DMS114 treated with DMSO at 0.1 percent for 48 hours (cell line): ENCODE data around the gene MYH16.
"Not testable (repeated sequence)": the region's sequence is repeated elsewhere in the genome, so short reads cannot be mapped to it uniquely, and the experiment has no call there.

Source experiments
- DNase-seq: peaks from one replicate; lab custom pipeline; 2025; ENCODE audit not compliant: unreplicated experiment; lab: John Stamatoyannopoulos, UW

MYH16 gene

DNA sequence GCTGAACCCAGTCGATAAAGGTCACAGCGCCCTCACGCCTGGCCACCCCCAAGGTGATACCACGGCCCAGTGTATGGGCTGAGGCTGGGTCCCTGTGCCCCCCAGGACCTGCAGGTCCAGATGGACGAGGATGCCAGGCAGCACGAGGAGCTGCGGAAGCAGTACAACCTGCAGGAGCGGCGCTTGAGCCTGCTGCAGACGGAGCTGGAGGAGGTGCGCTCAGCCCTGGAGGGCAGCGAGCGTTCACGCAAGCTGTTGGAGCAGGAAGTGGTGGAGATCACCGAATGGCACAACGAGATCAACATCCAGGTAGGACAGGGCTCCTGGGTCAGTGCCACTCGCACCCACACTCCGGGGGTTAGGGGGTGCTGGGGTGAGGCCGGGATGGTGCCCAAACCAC, 28.9 kb downstream of the MYH16 start:
- no peak for DNase-seq

DNA sequence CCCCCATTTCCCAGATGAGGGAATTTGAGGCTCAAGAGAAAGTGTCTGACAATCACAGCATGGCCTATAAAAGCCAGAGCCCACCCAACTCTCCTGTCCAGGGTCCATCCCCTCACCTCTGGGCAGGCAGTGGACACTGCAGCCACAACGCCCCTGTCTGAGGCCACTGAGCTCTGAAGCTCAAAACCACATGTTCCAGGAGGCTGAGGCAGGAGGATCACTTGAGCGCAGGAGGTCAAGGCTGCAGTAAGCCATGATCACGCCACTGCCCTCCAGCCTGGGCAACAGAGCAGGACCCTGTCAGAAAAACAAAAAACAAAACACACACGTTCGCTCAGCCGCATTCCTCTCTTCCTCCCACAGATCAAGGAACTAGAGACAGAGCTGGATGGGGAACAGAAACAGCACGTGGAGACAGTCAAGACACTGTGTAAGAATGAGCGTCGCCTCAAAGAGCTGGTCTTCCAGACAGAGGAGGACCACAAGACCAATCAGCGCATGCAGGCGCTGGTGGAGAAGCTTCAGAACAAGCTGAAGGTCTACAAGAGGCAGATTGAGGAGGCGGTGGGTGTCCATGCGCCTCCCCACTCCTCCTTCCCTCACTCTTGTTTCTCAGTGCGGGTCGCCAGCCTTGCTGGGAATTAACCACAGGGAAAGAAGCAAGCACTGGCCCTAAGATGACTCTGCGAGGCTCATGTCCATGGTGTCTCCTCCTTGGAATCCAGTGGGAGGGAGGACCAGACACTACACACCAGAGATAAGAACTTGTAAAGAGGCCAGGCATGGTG, 33.0 kb downstream of the MYH16 start:
- DNase-seq, result no peak

DNA sequence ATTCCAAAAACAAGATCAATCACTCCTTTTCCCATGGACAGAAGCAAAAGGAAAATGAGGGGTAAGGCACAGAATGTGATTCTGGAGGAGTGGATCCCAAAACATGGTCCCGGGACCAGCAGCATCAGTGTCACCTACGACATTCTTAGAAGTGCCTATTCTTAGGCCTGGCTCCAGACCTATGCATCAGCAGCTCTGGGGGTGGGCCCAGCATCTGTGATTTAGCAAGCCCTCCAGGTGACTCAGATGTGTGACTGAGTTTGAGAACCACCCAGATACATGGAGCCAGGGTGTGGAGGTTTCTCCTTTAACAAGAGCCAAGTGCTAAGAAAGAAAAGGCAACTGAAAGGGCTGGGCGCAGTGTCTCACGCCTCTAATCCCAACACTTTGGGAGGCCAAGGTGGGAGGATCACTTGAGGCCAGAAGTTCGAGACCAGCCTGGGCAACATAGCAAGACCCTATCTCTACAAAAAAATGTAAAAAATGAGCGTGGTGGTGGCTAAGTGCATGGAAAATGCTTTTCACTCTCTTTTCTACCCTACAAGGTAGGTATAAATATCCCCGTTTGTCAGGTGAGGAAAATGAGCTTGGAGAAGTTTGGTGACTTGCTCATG, 35.9 kb downstream of the MYH16 start:
- DNase-seq, result no peak

DNA sequence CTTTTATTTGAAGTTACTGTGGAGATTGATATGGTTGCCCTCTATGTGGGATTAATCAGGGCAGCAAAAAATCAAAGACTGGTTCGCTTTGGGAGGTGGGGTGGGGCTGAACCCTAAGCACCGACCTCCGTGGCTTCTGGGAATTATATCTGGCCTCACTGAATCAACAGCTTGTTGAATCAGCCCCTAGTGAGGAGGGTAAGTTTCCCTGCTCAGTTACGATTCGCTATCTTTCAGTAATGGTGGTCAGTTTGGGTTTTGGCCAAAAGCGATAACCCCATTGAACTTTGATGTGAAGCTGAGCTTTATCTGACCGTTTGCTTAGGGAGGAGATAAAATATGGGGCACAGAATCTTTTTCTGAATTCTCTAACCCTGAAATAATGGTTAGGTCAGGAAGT, 36.5 kb downstream of the MYH16 start:
- no peak for DNase-seq

DNA sequence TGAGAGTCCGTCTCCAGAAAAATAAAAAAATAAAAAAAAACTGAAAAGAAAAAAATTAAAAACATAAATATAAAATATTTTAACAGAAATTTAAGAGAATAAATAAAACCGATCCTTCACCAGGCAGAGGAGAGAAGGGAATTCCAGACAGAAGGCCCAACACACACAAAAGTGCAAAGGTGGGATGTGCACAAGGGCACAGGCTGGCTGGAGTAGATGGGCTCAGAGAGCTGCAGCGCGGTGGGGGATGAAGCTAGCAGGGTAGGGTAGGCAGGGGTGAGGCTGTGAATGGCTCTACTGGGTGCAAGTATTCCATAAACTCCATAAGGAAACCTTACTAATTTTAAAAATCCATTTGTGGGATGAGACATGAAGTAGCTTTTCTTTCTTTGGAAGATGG, 37.4 kb downstream of the MYH16 start:
- no peak for DNase-seq

DNA sequence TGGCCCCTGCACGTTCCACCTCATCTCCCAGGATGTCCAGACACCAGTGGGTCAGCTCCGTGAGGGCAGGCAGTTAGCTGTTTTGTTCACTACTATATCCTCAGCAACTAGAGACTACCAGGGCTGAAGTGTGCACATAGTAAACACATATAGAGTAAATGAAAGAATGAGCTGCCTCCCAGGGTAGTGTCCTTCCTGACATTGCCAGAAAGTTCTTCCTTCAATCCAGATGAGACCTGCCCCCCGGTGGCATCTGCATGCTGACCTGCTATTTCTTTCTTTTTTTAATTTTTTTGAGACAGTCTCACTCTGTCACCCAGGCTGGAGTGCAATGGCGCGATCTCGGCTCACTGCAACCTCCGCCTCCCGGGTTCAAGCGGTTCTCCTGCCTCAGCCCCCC, 39.1 kb downstream of the MYH16 start:
- DNase-seq, result no peak

DNA sequence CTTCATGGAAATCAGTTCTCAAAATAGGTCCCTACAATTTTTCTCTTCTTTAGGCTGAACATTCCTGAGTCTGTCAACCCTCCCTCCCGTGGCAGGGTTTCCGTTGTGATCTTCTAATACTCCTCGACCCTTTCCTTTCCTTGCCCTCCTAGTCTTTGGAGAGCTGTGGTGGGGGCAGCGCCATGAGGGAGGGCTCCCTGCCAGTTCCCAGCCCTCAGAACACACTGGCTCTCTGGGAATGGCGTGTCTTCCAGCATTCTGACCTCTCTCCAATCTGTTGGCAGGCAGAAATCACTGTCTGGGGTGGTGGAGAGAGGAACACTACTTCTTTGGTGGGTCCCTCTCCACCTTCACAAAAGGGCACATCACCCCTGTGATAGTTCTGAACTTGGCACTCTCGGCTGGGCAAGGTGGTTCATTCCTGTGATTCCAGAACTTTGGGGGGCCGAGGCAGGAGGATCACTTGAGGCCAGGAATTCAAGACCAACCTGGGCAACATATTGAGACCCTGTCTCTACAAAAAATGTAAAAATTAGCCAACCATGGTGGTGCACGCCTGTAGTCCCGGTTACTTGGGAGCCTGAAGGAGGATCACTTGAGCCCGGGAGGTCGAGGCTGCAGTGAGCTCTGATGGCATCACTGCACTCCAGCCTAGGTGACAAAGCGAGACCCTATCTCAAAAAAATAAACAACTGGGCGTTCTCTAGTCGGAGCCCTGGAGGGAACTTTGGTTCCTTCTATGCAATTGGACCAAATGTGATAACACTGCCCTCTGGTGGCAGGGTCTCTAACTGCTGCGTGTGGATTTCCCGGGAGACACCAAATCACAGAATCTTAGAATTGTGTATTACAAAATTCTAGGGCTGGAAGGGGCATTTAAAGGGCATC, 39.9 kb downstream of the MYH16 start:
- peak; percentile 31 for DNase-seq

DNA sequence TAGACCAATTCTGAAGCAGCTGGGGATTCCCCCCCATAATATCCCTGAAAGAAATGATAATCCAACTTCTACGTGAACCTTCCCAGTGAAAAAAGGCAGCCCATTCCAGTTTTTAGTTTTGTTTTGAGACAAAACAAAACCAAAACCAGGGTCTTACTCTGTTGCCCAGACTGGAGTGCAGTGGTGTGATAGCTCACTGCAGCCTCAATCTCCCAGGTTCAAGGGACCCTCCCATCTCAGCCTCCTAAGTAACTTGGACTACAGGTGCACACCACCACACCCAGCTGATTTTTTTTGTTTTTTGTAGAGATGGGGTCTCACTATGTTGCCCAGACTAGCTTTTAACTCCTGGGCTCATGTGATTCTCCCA, 40.5 kb downstream of the MYH16 start:
- DNase-seq, result no peak

DNA sequence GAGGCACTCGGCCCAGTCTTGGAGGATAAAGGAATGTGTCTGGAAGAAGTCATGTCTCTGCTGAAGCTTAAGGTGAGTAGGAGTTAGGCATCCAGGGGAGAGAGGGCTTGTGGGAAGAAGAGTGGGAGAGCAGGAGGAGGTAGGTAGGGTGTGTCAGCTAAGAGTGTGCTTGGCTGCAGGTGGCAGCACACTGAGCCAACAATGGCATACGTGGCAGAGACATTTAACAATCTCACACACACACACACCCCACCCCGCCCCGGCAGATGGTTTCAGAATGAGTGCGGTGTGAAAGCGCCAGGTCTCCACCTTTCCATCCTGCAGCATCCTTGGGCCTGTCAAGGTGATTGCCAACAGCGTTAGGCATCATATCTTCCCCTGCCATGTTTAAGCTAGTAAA, 41.9 kb downstream of the MYH16 start:
- DNase-seq, result no peak

DNA sequence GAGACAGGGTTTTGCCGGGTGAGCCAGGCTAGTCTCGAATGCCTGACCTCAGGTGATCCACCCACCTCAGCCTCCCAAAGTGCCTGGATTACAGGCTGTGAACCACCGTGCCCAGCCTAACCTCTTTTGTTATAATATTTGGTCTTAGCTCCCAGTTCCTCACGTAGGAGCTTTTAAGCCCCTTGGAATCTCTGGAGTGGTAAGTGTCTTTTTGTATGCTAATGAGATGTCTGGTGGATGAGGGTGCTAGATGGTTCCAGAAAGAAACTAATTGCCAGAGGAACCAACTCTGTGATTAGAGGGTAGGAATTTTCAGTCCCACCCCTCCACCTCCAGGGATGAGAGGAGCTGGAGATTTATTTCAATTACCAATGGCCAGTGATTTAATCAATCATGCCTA, 47.7 kb downstream of the MYH16 start:
- no peak for DNase-seq

DNA sequence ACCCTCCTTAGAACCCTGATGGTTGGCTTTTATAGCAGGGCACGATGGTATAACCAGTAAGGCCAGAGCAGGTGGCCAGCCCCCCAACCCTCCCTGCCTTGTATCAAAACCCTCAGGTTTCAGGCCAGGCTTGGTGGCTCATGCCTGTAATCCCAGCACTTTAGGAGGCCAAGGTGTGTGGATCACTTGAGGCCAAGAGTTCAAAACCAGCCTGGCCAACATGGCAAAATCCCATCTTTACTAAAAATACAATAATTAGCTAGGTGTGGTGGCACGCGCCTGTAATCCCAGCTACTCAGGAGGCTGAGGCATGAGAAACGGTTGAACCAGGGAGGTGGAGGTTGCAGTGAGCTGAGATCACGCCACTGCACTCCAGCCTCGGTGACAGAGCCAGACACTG, 50.0 kb downstream of the MYH16 start:
- not testable (repeated sequence) for DNase-seq

DNA sequence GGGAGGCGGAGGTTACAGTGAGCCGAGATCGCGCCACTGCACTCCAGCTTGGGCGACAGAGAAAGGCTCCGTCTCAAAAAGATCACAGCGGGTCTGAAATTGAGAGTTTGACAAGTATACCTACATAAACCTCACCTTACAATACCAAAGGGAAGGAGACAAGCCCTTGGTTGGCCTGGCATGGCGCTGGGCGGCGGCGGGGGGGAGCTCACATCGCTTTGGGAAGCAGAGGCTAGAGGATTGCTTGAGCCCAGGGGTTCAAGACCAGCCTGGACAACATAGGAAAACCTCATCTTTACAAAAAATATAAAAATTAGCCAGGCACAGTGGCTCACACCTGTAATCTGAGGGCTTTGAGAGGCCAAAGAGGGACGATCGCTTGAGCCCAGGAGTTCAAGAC, 51.9 kb downstream of the MYH16 start:
- DNase-seq, result no peak

DNA sequence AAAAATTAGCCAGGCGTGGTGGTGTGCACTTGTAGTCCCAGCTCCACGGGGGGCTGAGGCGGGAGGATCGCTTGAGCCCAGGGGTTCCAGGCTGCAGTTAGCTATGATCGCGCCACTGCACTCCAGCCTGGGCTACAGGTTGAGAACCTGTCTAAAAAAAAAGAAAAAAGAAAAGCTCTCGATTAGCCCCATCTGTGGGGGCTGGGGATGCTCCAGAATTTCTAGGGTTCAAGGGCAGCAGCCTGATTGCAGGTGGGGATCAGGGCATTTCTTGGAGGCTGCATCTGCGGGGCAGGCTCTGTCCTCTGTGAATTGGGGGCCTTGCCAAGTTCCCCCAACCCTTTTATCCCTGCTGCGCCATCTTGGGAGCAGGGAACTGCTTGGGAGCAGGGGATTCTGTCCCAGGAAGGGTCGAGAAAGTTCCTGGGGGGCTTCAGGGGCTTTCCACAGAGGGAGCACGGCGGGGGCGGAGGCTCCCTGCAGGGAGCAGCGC, 52.4 kb downstream of the MYH16 start:
- DNase-seq, result no peak

DNA sequence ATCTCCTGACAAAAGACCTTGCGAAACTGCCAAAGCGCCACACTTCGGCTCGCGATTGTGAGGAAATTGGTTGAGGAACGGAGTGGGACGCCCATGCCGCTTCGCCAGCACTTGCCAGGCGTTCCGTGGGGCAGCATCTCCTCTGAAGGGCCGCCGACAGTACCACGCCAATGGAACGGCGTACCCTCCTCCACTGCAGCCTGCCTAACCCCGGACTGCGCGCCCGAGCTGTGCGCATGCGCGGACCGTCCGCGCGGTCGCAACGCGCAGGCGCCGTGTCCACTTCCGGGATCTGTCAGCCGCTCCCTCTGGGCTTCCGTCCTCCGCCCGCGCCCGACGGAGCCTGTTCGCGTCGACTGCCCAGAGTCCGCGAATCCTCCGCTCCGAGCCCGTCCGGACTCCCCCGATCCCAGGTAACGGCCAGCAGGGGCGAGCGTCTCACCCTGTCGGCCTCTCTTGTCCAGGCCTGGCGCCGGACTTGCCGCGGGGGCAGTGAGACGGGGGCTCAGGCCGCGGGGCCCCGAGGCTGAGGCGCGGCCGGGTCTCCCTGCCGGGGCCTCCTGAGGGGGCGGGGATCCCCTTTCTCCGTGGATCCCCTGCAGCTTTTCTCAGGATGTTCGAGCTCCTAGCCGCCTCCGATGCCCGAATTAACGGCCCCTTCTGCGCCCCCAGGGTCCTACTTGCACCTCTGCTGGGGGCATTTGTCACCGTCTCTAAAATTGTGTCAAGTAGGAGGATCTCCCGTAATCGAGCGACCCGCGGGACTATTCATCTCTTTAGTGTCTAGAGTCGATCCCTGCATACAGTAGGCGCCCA, 53.2 kb downstream of the MYH16 start, which contains the start of gene ARPC1A:
Gene ARPC1A (plus strand): TSS at position 307 of the 816 bp plus-strand sequence. CDS start 7,456 bp downstream, outside the sequence.
- peak; percentile 85 for DNase-seq

DNA sequence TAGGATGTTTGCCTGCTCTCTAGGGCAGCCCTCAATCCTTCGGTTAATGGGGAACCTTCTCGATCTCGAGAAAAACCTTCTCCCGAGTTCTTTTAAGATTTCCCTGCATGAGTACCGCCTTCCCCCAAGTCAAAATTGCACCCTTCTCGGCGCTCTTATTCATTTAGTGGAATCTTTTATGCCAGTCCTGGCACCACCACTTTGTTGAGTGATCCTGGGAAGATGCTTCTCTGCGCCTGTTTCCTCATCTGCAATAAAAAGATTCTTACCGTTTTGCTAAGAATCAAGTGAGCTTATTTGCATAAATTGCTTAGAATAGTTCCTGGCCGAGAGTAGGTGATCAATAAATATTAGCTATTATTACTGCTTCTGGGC, 53.8 kb downstream of the MYH16 start:
- DNase-seq, result no peak

DNA sequence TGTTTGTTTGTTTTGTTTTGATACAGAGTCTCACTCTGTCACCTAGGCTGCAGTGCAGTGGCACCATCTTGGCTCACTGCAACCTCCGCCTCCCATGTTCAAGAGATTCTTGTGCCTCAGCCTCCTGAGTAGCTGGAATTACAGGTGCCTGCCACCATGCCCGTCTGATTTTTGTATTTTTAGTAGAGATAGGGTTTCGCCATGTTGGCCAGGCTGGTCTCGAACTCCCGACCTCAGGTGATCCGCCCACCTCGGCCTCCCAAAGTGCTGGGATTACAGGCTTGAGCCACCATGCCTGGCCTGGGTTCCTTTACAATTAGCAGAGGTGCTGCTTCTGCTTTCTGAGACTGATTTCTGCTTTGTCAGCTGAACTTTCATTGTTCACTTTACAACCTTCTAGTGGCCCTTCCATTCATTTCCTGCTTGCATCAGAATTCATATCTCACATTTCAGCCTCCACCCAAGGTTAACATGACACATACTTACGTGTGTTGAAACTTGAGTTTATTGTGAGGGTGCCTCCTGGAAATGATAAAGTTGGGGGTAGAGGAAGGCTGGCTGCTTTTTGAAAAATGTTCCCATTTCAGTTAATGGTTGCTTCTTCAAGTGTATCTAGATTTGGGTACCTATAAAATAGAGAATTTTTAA, 57.8 kb downstream of the MYH16 start:
- not testable (repeated sequence) for DNase-seq

DNA sequence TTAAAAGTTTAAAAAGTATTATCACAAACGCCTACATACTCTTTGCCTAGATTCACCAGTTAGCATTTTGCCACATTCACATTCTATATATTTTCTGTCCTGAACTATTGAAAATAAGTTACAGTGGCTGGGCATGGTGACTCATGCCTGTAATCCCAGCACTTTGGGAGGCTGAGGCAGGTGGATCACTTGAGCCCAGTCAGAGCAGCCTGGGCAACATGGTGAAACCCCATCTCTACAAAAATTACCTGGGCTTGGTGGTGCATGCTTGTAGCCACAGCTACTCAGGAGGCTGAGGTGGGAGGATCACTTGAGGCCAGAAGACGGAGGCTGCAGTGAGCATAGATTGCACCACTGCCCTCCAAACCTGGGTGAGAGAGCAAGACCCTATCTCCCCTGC, 58.4 kb downstream of the MYH16 start:
- DNase-seq, result no peak

DNA sequence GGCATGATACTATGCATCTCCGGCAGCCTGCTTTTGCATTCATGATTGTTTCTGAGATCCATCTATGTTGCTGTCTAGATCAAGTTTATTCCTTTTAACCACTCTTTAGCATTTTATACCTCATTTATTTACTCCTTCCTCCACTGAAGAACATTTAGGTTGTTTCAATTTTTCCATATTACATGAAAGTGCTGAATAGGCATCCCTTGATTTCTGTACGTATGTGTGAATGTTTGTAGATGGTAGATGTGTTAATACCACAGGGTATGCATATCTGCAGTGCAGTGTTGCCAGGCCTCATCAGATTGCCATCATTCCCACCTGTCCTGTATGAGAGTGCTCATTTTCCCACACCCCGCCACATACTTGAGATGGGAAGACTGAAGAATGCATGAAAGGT, 67.0 kb downstream of the MYH16 start:
- DNase-seq, result no peak

DNA sequence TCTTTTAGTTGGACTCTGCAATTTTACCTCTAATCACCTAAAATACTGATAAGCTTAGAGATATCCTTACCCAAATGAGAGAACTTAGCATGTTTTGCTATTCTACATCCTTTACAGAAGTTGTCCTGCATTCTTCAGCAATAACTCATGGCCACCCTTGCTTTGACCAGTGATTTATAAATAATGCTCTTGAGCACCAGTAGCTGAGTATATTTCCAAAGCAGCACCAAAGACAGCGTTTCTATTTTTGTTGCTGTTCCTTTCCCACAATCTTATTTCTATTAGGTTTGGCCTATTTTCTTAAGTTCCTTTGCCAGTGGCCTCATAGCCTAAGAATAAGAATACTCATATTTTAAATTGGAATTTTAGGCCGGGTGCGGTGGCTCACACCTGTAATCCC, 68.0 kb downstream of the MYH16 start:
- DNase-seq, result no peak

DNA sequence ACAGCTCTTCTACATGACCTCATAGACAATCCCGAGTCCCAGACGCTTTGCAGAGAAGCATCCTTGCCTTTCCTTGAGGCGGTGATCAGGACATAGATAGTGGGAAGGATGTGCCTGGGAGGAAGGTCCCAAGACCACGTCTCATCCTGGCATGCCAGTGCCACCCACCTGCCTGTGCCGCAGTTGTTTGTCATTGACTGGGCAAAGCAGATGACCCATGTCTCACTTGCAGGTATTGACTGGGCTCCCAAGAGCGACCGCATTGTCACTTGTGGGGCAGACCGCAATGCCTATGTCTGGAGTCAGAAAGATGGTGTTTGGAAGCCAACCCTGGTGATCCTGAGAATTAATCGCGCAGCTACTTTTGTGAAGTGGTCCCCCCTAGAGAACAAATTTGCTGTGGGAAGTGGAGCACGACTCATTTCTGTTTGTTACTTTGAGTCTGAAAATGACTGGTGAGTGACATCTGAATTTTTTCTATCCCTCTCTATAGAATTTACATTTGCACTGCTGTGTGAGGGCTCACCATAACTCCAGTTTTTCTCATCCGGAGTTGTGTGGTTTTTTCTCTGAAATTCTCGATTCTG, 71.5 kb downstream of the MYH16 start:
- DNase-seq, result no peak
